GM19438 (cell line): Measurements from ENCODE around the gene PRPS1.
"Not testable (repeated sequence)": the region's sequence is repeated elsewhere in the genome, so short reads cannot be mapped to it uniquely, and the experiment has no call there.

Experiments
- ATAC-seq: cut with Tn5 transposase; IDR thresholded peaks from one replicate; pipeline ENCODE4 v1.9.1; 2021; ENCODE audit warnings: low read depth; ENCODE audit not compliant: unreplicated experiment

Gene PRPS1

DNA sequence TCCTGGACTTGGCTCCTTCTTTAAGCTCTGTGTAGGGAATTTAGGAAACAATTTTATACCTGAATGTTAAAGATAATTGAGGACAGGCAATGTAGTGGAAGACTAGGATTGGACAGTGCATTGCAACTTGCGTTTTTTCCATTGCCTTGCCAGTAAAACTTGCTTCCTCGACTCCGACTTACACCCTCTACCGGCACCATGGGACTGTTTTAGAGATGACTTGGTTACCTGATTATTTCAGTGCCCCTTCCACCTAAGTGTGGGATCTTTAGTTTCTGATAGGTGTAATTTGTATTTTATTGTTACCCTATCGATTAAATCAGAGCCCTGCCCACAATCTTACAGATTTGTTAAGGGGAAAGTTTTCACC lies 1.2 kb downstream of the PRPS1 start:
- ATAC-seq, result no peak

- ATAC-seq, result no peak
Measured at GRCh38 chrX:107630031-107630689, 1.9 kb downstream of the PRPS1 start.

DNA sequence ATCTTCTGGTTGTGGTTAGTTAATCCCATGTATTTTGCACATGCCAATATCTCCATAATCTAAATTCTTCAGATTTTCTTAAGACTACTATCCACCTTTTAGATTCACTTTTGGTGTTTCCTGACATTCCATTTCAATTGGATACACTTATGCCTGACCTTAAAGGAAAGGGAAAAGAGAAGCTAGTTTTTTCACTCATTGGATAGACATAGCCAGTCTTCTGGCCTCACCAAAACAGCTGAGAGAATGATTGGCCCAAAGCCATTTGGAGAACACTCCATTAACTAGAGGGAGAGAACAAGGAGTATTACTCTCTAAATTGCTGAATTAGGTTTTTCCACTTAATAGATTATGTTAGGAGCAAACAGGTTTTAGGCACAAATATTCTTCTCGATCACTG lies 4.0 kb downstream of the PRPS1 start:
- ATAC-seq, result no peak

DNA sequence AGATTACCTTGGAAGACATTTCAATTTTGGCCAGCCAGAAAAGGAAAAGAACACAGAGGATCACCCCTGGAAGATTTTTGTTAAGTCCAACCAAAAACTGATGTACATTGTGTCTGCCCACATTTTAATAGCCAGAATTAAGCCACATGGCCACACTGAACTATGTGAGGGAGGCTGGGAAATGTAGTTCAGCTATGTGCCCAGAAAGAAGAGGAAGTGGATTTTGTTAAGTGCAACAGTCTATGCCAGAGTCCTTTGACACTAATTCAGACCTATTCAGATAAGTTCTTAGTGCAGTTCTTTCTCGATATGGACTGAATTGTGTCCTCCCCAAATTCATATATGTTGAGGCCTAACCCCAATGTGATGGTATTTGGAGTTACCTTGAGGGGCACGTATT lies 18.4 kb downstream of the PRPS1 start:
- ATAC-seq, result no peak

- ATAC-seq, result no peak
Measured at GRCh38 chrX:107648332-107648731, 20.0 kb downstream of the PRPS1 start.

- ATAC-seq, result no peak
Measured at GRCh38 chrX:107654566-107654871, 26.2 kb downstream of the PRPS1 start.

GRCh38 chrX:107654872-107655761 lies 26.8 kb downstream of the PRPS1 start:
- ATAC-seq, result peak; percentile 88

DNA sequence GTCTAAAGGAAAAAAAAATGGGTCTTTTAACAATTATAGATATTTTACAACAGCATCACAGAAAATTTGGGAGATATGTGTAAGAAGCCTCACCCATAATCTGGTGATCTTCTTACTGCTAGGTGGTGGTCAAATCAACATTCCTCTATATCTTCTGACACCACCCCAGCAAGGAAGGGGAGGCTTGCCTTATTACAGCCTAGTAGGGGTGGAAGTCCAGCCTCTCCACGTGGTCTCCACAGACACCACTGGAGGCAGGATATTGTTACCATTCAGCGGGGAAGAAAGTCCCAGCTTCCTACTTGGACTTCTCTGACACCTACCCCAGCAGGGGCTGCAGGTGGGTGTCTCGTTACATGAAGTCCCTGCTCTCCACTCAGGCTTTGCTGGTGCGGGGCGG lies 28.7 kb downstream of the PRPS1 start:
- ATAC-seq, result no peak

DNA sequence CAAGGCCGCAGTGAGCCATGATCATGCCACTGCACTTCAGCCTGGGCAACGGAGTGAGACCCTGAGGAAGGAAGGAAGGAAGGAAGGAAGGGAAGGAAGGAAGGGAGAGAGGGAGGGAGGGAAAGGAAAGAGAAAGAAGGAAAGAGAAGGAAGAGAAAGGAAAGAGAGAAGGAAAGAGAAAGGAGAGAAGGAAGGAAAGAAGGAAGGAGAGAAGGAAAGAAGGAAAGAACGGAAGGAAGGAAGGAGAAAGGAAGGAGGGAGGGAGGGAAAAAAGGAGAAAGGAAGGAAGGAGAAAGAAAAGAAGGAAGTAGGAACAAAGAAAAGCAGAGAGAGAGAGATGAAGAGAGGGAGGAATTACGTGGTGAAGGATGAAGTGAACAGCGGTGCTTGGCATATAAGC lies 30.4 kb downstream of the PRPS1 start:
- ATAC-seq, result no peak

GRCh38 chrX:107659286-107659685 lies 31.0 kb downstream of the PRPS1 start:
- no peak for ATAC-seq

- no peak for ATAC-seq
Measured at GRCh38 chrX:107659768-107660167, 31.5 kb downstream of the PRPS1 start.

GRCh38 chrX:107662145-107662544 lies 33.8 kb downstream of the PRPS1 start:
- no peak for ATAC-seq

GRCh38 chrX:107662824-107663223 lies 34.5 kb downstream of the PRPS1 start:
- ATAC-seq, result no peak

DNA sequence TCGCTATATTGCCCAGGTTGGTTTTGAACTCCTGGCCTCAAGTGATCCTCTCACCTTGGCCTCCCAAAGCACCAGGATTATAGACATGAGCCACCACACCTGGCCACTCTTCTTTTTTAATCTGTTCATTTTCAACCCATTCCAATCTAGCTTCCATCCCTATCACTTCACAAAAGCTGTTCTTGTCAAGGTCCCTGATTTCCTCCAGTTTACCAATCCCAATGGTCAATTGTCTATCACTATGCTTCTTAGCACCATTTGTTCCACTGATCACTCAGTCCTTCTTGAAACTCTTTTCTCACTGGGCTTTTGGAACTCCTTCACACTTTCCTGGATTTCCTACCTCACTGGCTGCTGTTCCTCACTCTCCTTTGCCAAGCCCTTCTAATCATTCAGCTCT lies 38.6 kb downstream of the PRPS1 start:
- no peak for ATAC-seq

- ATAC-seq, result no peak
Measured at GRCh38 chrX:107667426-107667825, 39.1 kb downstream of the PRPS1 start.

DNA sequence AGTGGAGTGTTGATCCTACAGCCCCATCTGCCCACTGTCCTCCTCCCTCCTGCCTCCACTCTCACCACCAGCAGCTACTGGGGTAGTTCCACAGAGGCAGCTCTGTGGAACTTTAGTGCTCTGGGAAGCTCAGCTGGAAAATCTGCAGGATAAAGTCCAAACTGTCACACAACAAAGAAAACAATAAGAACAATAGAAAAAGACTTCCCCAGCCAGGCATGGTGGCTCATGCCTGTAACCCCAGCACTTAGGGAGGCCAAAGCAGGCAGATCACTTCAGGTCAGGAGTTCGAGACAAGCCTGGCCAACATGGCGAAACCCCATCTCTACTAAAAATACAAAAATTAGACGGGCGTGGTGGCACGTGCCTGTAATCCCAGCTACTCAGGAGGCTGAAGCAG lies 40.4 kb downstream of the PRPS1 start:
- ATAC-seq, result not testable (repeated sequence)

- ATAC-seq, result no peak
Measured at GRCh38 chrX:107669261-107669660, 41.0 kb downstream of the PRPS1 start.

DNA sequence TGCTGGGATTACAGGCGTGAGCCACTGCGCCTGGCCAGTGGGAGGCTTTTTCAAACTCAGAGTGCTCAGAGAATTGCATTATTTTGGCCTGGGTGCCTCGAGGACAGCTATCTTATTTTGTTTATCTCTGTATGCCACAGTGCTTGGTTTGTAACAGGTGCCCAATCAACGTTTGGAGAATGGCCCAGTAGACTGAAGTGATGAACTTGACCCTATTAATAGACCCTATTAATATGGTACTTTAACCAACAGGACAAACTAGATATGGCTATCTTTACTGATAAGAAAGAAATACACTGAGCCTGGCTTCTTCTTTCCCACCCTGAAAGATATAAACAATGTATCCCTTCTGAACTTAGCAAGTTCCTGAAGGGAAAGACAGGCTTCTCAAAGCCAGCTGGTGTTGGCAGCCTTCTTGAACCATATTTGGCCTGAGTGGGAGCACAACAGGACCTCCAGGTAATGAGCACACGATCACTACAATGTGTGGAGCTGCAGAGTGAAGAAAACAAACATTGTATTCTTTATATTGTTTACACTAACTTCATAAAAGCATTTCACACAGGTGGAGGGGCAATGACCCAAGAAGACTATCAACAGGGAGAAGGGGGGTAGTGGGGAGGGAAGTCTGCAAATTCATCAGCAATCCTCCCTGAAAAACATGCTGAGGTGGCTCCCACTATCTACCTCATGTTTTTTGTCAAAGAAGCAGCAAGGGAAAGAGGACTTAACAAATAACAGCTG lies 41.7 kb downstream of the PRPS1 start:
- no peak for ATAC-seq

- not testable (repeated sequence) for ATAC-seq
Measured at GRCh38 chrX:107671256-107671655, 42.9 kb downstream of the PRPS1 start.

DNA sequence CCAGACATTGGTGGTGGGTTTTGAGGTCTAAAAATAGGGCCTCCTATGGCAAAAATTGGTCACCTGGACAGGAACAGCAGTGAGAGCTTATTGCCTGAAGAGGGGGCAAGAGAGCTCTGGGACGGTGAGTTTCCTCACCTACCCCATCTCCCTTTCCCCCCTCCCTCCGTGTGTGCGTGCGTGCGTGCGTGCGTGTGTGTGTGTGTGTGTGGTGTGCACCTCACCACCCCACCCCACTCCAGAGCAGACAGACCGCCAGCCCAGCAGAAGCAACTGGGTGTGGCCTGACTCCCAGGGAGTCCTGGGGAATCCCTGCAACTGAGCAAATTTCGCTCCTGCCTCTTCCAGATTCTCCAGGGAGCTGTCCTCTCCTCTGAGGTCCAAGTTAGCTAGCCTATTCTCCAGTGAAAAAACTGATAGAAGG lies 44.7 kb downstream of the PRPS1 start:
- no peak for ATAC-seq

GRCh38 chrX:107673431-107673830 lies 45.1 kb downstream of the PRPS1 start:
- no peak for ATAC-seq
